Measurements from ENCODE around the gene WAPL. TPM values are rescaled to one million over a fixed set of nuclear protein-coding genes. Genes with fewer than 3 reads are reported as not detected.
"Not testable (repeated sequence)": the region's sequence is repeated elsewhere in the genome, so short reads cannot be mapped to it uniquely, and the experiment has no call there.

Gene WAPL
- total and polyA plus RNA-seq, 8 donors: 28.2 to 48.0 (median 44.3) TPM

DNA sequence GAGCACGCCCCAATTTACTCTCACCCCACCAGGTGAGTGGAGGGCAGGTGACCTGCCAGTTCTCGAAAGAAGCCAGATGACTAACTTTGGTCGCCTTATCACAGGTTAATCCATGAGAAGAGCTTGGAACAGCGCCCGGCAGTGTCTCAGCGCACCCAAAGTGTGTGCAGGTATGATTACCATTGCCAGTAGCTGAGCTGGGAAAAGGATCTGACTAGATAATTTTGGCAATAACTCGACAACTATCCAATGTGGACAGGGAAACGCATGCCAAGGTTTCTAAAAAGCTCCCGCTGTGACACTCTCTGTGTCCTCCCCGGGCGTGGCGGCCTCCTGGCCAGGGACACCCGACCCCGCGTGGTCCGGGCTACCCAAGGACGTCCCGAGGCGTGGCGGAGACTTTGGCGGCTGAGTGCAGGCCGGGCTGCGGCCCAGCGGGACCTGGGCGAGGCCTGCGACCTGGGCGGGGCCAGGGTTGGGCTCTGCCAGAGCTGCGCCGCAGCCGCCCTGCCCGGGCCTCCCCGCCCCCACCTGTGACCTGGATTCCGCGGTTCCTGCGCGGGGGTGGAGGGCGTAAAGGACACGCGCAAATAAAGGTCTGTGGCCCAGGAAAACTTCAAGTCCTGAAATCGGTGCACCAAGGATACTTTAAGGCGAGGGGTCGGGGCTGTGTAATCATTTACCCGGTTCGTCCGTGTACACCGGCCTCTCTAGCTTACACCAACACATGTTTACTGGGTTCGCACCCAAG, 13.7 kb upstream of the WAPL start:
- intact Hi-C loops (cut with DNase I): no loop called here
- Histone ChIP-seq H3K27me3 (peaks cover 0 to 25% of the 10 kb centered on the region in 2 donors), H3K27ac (peak overlapping the region; percentile 30 to 53), H3K4me1 (peaks cover 5 to 18% of the 10 kb centered on the region in 2 donors), H3K4me3 (peak overlapping the region; percentile 33 to 43), H3K9me3 (no peaks in the 10 kb centered on the region), H3K36me3 (no peaks in the 10 kb centered on the region)
- peak in 3 of 4 donors; percentile 40 to 94 (median 83) for DNase-seq
- TF ChIP-seq, protein P1, sequence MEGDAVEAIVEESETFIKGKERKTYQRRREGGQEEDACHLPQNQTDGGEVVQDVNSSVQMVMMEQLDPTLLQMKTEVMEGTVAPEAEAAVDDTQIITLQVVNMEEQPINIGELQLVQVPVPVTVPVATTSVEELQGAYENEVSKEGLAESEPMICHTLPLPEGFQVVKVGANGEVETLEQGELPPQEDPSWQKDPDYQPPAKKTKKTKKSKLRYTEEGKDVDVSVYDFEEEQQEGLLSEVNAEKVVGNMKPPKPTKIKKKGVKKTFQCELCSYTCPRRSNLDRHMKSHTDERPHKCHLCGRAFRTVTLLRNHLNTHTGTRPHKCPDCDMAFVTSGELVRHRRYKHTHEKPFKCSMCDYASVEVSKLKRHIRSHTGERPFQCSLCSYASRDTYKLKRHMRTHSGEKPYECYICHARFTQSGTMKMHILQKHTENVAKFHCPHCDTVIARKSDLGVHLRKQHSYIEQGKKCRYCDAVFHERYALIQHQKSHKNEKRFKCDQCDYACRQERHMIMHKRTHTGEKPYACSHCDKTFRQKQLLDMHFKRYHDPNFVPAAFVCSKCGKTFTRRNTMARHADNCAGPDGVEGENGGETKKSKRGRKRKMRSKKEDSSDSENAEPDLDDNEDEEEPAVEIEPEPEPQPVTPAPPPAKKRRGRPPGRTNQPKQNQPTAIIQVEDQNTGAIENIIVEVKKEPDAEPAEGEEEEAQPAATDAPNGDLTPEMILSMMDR (IDR thresholded peaks at IDR 0.05): no peak
- ATAC-seq: peak; percentile 99

DNA sequence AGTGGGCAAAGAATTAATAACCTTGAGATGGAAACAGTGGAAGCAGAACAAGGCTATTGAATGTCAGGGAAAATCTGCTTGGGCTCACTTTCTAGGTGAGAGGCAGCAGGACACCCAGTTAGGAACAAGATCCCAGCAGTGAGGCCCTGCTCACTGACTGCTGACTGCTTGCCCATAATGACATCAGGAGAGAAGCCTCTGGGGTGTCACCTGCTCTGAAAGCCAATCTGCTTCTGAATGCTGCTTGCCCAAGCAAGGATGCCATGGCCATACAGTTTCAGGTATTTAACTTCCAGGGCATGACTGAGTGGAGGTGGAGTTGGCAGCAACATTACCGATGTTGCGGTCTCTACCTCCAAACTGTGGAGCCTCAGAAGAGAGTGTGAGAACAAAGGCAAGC, 11.7 kb upstream of the WAPL start:
- H3K36me3 ChIP-seq: no peaks in the 10 kb centered on the region
- H3K4me1 ChIP-seq: peaks cover 5 to 18% of the 10 kb centered on the region in 2 donors
- TF ChIP-seq, protein P1 (IDR thresholded peaks at IDR 0.05): no peak
- intact Hi-C loops (cut with DNase I): no loop called here
- ATAC-seq: no peak
- H3K4me3 ChIP-seq: no peak overlapping the region
- DNase-seq: no peak
- no peaks in the 10 kb centered on the region for H3K9me3 ChIP-seq
- H3K27ac ChIP-seq: no peak overlapping the region
- peaks cover 0 to 25% of the 10 kb centered on the region in 2 donors for H3K27me3 ChIP-seq

DNA sequence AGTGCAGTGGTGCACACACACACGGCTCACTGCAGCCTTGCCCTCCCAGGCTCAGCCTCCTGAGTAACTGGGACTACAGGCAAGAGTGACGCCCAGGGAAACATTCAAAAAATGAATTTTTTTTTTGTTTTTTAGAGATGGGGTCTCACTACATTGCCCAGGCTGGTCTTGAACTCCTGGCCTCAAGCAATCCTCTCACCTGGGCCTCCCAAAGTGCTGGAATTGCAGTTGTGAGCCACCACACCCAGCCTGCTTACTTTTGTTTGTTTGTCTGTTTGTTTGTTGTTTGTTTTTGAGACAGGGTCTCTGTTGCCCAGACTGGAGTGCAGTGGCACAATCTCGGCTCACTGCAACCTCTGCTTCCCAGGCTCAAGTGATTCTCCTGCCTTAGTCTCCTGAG, 7.1 kb upstream of the WAPL start:
- H3K4me3 ChIP-seq; H3K9me3 ChIP-seq; ATAC-seq; H3K27ac ChIP-seq; H3K4me1 ChIP-seq; H3K36me3 ChIP-seq; H3K27me3 ChIP-seq; DNase-seq; intact Hi-C loops (cut with DNase I): not testable (repeated sequence)

DNA sequence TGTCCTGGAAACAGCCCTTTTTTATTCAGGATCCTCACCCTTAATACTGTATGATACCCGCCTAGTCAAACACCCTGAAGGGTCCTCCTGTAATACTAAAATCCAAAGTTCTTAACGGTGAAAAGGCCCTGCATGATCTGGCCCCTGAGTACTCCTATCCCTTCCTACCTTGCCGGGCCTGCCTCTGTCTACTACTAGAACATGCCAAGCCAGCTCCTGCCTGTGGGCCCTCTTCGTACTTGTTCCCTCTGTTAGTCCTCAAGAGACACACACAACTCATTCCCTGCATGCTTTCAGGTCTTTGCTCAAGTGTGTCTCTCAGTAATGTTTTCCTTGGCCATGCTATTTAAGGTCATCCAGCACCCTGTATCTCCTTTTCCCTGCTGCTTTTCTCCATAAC, 5.0 kb upstream of the WAPL start:
- Histone ChIP-seq H3K27ac (no peak overlapping the region), H3K27me3 (no peaks in the 10 kb centered on the region), H3K9me3 (no peaks in the 10 kb centered on the region), H3K36me3 (no peaks in the 10 kb centered on the region), H3K4me1 (peaks cover 5 to 18% of the 10 kb centered on the region in 2 donors), H3K4me3 (no peak overlapping the region)
- intact Hi-C loops (cut with DNase I): no loop called here
- peak; percentile 12 for ATAC-seq
- DNase-seq: no peak
- TF ChIP-seq, protein P1 (IDR thresholded peaks at IDR 0.05): no peak

DNA sequence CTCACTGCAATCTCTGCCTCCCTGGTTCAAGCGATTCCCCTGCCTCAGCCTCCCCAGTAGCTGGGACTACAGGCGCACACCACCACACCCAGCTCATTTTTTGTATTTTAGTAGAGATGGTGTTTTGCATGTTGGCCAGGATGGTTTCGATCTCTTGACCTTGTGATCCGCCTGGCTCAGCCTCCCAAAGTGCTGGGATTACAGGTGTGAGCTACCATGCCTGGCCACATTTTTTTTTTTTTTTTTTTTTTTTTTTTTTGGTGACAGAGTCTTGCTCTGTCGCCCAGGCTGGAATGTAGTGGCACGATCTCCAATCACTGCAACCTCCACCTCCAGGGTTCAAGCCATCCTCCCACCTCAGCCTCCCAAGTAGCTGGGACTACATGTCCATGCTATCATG, 4.1 kb upstream of the WAPL start:
- H3K36me3 ChIP-seq; DNase-seq; intact Hi-C loops (cut with DNase I); H3K4me3 ChIP-seq; ATAC-seq; H3K27me3 ChIP-seq; H3K27ac ChIP-seq; H3K9me3 ChIP-seq: not testable (repeated sequence)
- peaks cover 5 to 18% of the 10 kb centered on the region in 2 donors for H3K4me1 ChIP-seq

DNA sequence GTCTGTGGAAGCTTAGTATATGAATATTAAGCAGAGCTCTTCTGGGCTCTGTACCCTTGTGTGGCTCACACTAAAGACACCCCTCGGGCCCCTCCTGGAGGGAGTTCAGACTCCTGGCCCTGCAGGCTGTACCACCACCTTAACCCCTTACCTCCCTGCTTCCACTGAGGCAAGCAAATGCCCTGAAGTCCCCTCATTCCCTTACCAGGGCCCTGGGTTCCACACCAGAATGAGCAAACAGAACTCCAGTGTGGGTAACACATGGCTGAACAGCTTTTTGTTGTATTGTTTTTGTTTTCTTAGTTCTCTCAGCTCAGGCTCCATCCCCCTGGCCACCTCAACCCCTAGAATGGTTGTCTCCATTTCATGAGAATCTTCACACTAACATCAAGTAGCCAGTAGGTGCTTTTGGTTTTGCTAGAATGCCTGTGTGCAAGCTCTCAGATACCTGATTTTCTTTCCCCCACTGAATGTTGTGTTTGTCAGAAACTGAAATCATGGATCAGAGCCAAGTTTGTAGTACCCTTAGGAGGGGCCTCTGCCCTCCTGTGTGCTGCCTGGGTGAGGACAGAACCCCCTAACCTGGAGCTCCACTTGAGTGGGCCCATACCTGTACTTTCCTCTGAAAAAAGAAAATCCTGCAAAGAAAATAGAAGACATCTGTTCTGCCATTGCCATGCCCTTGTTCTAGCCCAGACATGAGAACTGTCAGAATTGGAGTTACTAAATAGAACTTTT, 2.8 kb upstream of the WAPL start:
- Histone ChIP-seq H3K36me3 (no peaks in the 10 kb centered on the region), H3K9me3 (no peaks in the 10 kb centered on the region), H3K4me3 (no peak overlapping the region), H3K4me1 (peaks cover 11 to 29% of the 10 kb centered on the region in 2 donors), H3K27ac (no peak overlapping the region), H3K27me3 (no peaks in the 10 kb centered on the region)
- ATAC-seq (no peak), DNase-seq (peak in 1 of 4 donors; percentile 60)
- intact Hi-C loops (cut with DNase I): no loop called here
- TF ChIP-seq, protein P1 (IDR thresholded peaks at IDR 0.05): no peak

Measured in left lung (tissue), 10 donors.